ENCODE results near the gene ZFPM1. TPM values are rescaled to one million over a fixed set of nuclear protein-coding genes. Genes with fewer than 3 reads are reported as not detected.

ZFPM1 gene
- total RNA-seq, 4 donors from 2014 or later = 0.31 to 0.71 (median 0.56) TPM

DNA sequence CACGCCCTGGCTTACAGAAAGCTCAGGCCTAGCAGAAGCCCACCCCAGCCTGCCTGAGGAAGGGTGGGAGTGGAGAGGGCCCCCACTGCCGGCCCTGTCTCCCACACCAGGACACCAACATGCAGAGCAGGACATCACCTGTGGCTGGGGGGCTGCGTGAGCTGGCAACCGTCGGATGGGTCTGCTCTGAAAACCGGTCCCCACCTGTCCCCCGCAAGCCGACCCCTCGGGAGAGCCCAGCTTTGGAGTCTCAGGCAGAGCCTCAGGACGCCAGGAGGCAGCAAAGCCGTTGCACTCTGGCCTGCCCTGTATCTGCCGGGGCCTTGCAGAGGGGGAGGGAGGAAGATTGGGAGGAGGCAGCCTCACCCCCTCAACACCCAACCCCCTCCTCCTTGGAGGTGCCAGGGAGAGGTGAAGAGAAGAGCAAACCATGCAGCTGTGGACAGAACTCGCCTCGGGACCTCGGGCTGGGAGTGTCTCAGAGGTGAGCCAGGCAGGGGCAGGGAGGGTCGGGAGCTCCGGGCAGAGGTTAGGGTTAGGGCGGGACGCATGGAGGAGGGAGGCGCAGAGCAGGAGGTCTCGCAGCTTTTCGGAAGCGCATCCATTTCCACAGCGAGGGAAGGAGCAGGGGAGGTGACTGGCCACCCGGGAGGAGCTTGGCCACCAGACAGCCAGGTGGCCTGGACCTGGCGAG, 86.7 kb downstream of the ZFPM1 start:
- no peak overlapping the region for H3K4me3 ChIP-seq
- ATAC-seq (no peak), DNase-seq (no peak)
- intact Hi-C loops (cut with DNase I; ENCODE audit: low total_unique reads) = no loop called here
- in situ Hi-C loops (cut with MboI; ENCODE audit: low sequenced_read_pairs in 4 of 4) = no loop called here
- no peaks in the 10 kb centered on the region for H3K36me3 ChIP-seq
- no peak for TF ChIP-seq POLR2A (IDR thresholded peaks at IDR 0.05)
- TF ChIP-seq, protein P1, sequence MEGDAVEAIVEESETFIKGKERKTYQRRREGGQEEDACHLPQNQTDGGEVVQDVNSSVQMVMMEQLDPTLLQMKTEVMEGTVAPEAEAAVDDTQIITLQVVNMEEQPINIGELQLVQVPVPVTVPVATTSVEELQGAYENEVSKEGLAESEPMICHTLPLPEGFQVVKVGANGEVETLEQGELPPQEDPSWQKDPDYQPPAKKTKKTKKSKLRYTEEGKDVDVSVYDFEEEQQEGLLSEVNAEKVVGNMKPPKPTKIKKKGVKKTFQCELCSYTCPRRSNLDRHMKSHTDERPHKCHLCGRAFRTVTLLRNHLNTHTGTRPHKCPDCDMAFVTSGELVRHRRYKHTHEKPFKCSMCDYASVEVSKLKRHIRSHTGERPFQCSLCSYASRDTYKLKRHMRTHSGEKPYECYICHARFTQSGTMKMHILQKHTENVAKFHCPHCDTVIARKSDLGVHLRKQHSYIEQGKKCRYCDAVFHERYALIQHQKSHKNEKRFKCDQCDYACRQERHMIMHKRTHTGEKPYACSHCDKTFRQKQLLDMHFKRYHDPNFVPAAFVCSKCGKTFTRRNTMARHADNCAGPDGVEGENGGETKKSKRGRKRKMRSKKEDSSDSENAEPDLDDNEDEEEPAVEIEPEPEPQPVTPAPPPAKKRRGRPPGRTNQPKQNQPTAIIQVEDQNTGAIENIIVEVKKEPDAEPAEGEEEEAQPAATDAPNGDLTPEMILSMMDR (IDR thresholded peaks at IDR 0.05 in 4 of 5, conservative IDR thresholded peaks at IDR 0.05 in 1 of 5) = no peak
- peaks cover 6 to 11% of the 10 kb centered on the region in 2 donors for H3K4me1 ChIP-seq
- H3K27me3 ChIP-seq = peaks cover 35 to 42% (median 41%) of the 10 kb centered on the region in 3 donors
- H3K27ac ChIP-seq = no peak overlapping the region
- peaks cover 0 to 6% (median 0%) of the 10 kb centered on the region in 3 donors for H3K9me3 ChIP-seq

DNA sequence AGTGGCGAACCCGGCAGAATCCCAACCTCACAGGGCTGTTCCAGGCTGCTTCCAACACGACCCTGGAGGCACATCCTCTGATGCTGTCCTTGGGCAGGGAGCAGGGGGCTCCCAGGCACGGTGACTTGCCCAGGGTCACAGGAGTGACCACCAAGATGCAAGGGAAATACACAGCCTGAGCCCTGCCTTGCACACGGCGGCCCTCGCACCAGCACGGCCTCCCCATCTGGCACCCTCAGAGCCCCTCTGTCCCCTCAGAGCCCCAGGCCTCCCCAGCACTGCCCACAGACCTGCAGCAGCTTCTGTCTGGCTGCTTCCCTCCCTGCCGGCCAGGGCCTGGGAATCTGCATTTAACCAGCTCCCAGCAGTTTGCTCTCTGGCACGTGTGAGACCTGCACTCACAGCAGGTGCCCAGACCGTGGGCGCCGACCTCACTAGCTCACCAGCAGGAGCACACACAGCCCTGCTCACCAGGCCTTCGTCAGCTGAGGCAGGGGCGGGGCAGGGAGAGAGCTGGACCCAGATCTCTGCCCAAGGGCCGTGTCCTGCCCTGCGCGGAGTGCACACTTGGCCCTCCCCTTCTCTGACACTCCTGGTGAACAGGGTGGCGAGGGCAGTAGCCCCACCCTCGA, 87.4 kb downstream of the ZFPM1 start:
- no peak overlapping the region for H3K4me3 ChIP-seq
- intact Hi-C loops (cut with DNase I; ENCODE audit: low total_unique reads) (no loop called here), in situ Hi-C loops (cut with MboI; ENCODE audit: low sequenced_read_pairs in 4 of 4) (no loop called here)
- H3K9me3 ChIP-seq = peaks cover 0 to 6% (median 0%) of the 10 kb centered on the region in 3 donors
- TF ChIP-seq, protein P1 (IDR thresholded peaks at IDR 0.05 in 4 of 5, conservative IDR thresholded peaks at IDR 0.05 in 1 of 5) = no peak
- no peaks in the 10 kb centered on the region for H3K36me3 ChIP-seq
- H3K4me1 ChIP-seq = peaks cover 0 to 4% of the 10 kb centered on the region in 2 donors
- DNase-seq (no peak), ATAC-seq (no peak)
- peaks cover 35 to 45% (median 42%) of the 10 kb centered on the region in 3 donors for H3K27me3 ChIP-seq
- no peak overlapping the region for H3K27ac ChIP-seq

DNA sequence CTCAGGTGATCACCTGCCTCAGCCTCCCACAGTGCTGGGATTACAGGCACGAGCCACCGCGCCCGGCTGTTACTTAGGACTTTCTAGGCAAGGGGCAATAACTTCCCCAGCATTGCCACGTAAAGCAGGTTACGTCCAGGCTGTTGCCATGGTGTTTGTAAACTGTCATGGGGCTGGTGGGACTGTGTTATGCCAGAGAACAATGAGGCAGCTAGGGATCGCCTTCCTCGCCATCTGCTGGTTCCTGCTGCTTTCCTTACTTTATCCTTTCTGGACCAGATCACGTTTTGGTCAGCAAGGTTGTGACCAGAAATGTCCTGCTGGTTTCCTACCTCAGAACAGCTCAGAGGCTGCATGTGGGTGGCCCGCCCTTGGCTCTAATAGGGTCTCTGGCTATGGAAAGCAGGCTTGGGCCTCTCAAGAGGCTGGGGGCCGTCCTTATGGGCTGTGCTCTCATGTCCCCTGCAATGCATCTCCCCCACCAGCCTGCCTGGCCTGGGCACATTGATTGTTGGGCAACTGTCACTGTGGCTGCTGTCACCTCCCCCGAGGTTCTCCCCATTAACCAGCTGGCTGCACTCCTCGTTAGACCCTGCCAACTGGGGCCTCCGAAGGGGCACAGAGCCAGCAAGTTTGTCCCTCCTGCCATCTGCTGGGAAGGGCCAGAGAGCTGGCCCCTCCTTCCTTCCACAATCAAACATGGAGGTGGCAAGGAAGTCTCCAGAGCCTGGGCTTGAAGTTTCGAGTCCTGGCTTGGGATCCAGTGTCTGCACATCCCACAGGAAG, 88.9 kb downstream of the ZFPM1 start:
- no peak overlapping the region for H3K4me3 ChIP-seq
- in situ Hi-C loops (cut with MboI; ENCODE audit: low sequenced_read_pairs in 4 of 4) (no loop called here), intact Hi-C loops (cut with DNase I; ENCODE audit: low total_unique reads) (no loop called here)
- H3K4me1 ChIP-seq = no peaks in the 10 kb centered on the region
- TF ChIP-seq POLR2A (IDR thresholded peaks at IDR 0.05) = no peak
- TF ChIP-seq, protein P1 (IDR thresholded peaks at IDR 0.05 in 4 of 5, conservative IDR thresholded peaks at IDR 0.05 in 1 of 5) = no peak
- H3K9me3 ChIP-seq = peaks cover 0 to 6% (median 0%) of the 10 kb centered on the region in 3 donors
- no peaks in the 10 kb centered on the region for H3K36me3 ChIP-seq
- DNase-seq = no peak
- no peak for ATAC-seq
- H3K27ac ChIP-seq = no peak overlapping the region
- peaks cover 40 to 58% (median 42%) of the 10 kb centered on the region in 3 donors for H3K27me3 ChIP-seq

DNA sequence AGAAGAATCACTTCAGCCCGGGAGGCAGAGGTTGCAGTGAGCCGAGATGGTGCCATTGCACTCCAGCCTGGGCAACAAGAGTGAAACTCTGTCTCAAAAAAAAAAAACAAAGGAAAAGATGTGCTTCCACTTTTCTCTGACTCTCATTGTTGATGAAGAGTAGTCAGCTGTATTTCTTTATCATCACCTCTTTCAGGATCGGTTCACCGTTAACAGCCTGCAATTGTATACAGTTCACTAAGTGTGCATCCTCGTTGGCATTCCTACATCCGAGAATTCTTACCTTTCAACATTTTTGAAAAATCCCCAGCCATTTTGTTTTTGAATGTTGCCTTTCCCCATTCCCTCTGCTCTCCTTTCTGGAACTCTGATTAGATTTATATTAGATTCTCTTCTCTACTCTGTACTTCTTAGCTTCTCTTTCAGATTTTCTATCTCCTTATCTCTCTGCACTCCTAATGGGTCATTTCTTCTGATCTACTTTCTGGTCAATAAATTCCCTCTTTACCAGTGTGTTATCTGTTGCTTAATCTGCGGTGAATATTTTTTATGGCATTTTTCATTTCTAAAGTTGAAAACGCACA, 90.2 kb downstream of the ZFPM1 start:
- no peaks in the 10 kb centered on the region for H3K36me3 ChIP-seq
- TF ChIP-seq, protein P1 (IDR thresholded peaks at IDR 0.05 in 4 of 5, conservative IDR thresholded peaks at IDR 0.05 in 1 of 5) = no peak
- TF ChIP-seq POLR2A (IDR thresholded peaks at IDR 0.05) = no peak
- in situ Hi-C loops (cut with MboI; ENCODE audit: low sequenced_read_pairs in 4 of 4) (no loop called here), intact Hi-C loops (cut with DNase I; ENCODE audit: low total_unique reads) (no loop called here)
- H3K4me3 ChIP-seq = no peak overlapping the region
- ATAC-seq (no peak), DNase-seq (no peak)
- H3K27me3 ChIP-seq = peaks cover 40 to 58% (median 42%) of the 10 kb centered on the region in 3 donors
- H3K4me1 ChIP-seq = no peaks in the 10 kb centered on the region
- peaks cover 0 to 6% (median 0%) of the 10 kb centered on the region in 3 donors for H3K9me3 ChIP-seq
- H3K27ac ChIP-seq = no peak overlapping the region
